ENCODE data around the gene SMIM20.

SMIM20 gene

GRCh38 chr4:25928379-25929297 lies 14.6 kb downstream of the SMIM20 start:
- DNase-seq = no peak

GRCh38 chr4:25929298-25929686 lies 15.3 kb downstream of the SMIM20 start:
- no peak for DNase-seq

DNA sequence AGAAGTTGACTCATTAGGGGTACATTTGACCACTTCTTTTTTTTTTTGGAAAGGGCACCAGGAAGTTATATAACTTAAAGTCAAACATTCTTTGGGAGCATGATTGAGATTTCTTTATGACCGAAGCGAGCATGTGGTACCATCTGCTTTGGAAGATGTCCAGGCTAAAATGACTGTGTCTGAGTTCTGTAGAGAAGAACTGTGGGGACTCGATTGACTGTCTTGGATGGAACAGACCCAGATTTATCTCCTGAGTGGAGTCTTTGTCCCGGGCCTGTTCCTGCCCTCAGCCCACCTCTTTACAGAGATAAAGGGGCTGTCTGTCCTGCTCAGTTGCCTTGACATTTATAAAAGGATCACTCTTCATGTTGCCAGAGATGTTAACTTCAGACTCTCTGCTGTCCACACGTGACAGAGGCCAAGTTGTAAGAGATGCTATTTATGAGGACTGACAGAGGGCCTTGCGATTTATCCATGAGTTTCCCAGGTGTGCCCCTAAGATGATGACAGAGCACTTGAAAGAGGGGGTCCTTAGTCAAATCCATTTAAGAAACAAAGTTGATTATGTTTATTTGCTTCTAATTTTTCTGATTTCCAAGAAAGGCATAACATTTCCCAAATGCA lies 16.8 kb downstream of the SMIM20 start:
- no peak for DNase-seq

DNA sequence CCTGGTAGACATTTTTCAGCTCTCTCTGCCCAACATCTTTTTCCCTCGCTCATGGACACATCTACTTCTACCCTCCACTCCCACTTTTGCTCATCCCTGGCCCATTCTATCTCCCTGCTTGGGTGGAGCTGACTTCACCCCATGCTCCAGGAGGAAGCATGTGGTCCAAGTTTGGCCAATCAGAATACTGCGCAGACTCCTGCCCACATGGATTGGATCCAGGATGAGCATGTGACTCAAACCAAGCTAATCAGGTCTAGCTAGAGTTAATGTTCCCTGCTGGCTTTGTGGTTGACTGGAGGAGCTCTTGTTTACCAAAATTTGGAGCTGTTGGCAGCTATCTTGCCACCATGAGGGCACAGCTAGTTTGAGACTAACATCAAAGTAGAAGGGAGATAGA lies 22.7 kb downstream of the SMIM20 start:
- DNase-seq = no peak

GRCh38 chr4:25937801-25938200 lies 23.8 kb downstream of the SMIM20 start:
- DNase-seq = no peak

- no peak for DNase-seq
These were observed 24.3 kb downstream of the SMIM20 start for GRCh38 chr4:25938366-25938765.

DNA sequence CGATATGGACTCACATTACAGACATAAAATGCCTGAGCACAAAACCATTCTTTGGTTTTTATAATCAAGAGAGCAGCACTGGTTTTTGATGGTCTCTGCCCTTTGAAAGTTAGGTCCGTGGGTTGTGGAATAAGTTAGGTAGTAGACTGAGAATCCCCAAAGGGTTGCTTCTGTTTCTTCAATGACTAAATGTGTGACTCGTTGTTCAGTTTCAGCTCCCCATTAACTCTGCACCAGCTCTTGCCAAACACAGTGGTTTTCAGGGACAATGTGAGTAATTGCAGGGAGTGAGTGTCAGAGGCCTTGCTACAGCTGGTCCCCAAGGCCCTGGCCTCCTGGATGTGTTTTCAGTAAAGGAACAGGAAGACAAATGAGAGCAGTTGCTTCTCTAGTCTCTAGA lies 24.8 kb downstream of the SMIM20 start:
- no peak for DNase-seq

GRCh38 chr4:25939330-25939729 lies 25.3 kb downstream of the SMIM20 start:
- DNase-seq = no peak

DNA sequence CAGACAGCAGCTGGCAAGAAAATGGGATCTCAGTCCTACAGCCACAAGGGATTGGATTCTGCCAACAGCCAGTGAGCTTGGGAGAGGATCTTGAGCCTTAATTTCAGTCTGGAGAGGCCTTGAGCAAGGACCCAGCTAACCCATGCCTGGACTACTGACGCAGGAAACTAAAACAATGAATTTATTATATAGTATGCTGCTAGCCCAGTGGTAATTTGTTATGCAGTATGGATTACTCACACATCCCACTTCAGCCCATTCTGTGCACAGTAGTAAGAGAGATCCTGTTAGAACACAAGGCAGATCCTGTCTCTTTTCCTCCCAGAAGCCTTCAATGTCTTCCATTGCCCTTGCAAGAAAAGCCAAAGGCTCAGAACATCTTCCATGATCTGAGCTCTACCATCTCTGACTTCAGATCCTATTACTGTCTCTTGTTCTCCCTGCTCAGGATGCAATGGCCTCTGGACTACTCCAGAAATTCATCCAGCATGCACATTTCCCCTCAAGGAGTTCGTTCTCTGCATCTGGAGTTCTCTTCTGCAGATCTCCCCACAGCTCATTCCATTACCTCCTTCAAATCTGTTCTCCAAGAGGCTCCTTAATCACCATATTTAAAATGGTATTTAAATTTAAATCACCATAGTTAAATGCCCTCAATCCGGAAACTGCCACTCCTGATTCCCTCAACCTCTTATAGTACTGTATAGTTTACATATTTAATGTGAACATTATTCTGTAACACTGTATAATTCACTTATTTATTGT lies 27.6 kb downstream of the SMIM20 start:
- no peak for DNase-seq

- no peak for DNase-seq
These were observed 29.3 kb downstream of the SMIM20 start for GRCh38 chr4:25943312-25943711.

DNA sequence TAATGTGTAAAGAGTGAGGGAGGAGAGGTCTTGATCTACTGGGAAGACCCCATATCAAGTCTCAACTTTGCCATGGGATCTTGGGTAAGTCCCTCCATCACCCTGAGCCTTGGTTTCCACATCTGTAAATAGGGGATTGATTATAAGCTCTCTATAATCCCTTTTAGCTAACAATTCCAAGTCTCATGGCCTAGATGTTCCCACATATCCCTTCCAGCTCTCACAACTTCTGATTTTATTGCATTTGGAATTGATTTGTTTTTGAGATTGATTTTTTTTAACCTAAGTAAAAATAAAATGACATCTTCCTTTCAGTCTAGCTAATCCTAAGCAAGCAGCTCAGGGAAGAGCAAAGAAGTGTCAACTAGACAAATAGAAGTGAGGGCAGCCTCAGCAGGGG lies 29.8 kb downstream of the SMIM20 start:
- DNase-seq = no peak

GRCh38 chr4:25948051-25948450 lies 34.0 kb downstream of the SMIM20 start:
- no peak for DNase-seq

- DNase-seq = no peak
These were observed 35.2 kb downstream of the SMIM20 start for GRCh38 chr4:25949173-25949748.

GRCh38 chr4:25949994-25950393 lies 36.0 kb downstream of the SMIM20 start:
- no peak for DNase-seq

DNA sequence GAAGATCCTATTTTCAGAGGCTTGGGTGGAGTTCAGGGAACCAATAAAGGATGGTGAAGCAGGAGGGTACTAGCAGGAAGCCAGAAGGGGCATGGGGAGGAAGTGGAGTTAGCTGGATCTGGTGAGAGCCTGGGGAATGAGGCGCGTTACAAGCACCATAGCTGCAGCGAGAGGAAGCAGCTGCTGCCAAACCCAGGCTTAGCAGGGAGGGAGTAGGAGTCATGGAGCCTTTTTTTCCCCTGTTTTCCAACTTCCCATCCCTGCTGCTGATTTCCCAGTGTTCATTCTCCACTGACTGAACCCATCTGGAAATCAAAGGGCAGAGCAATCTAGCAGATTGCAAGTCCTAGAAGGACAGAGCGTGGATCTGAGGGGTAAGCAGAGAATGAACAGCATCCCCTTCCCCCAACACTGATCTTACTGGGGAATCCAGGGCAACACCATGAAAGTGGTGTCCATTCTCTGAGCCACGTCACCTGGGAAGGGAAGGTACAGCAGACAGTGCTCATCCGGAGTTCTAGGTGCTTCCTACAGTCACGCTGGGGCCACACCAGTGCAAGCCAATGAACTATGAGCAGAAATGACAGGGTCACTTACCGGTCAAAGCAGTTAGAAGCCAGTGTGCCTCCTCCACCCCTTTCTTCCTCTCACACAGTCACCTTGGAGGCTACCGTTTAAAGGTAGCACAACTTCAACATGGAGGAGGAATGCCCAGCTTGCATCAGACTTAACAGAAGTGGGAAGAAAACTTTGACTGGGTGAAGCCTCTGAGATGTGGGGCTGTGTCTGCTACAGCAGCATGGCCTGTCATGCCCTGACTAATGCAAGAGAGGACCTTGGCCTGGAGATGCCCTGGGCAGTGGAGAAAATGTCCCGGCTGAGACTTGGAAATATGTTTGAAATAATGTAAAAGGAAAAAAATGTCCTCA lies 36.7 kb downstream of the SMIM20 start:
- DNase-seq = no peak

- no peak for DNase-seq
These were observed 37.5 kb downstream of the SMIM20 start for GRCh38 chr4:25951390-25951952.

- DNase-seq = no peak
These were observed 39.7 kb downstream of the SMIM20 start for GRCh38 chr4:25953740-25954139.

DNA sequence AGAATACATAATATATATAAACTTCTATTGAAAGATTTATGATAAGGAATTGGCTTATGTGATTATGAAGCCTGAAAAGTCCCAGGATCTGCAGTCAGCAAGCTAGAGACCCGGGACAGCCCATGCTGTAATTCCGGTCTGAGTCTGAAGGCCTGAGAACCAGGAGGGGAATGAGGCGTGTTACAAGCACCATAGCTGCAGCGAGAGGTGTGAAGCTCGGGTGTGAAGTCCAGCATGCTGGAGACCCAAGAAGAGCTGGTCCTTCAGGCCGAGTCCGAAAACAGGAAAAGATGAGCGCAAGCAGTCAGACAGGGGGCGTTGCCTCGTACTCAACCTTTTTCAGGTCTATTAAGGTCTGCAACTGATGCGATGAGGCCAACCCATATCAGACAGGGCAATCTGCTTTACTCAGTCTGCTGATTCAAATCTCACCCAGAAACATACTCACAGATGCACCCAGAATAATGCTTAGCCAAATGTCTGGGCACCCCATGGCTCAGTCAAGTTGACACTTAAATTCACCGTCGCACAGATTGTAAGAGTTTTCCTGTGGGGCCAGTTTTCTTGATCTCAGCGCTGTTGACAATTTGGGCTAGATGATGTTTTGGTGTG lies 40.4 kb downstream of the SMIM20 start:
- no peak for DNase-seq

DNA sequence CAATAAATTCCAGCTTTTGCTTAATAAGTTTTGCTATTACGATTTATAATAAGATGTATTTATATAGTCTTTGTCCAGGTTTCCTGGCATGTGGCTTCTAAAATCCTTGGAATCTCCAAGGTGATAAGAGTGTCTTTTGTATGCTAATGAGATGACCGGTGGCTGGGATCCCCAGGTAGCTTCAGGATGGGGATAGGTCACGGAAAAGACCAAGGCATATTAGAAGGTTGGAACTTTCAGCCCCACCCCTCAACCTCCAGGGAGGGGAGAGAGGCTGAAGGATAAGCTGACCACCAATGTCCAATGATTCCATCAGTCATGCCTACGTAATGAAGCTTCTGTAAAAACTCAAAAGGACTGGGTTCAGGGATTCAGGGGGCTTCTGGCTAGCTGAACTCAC lies 41.7 kb downstream of the SMIM20 start:
- no peak for DNase-seq

GRCh38 chr4:25956260-25956659 lies 42.2 kb downstream of the SMIM20 start:
- DNase-seq = no peak

DNA sequence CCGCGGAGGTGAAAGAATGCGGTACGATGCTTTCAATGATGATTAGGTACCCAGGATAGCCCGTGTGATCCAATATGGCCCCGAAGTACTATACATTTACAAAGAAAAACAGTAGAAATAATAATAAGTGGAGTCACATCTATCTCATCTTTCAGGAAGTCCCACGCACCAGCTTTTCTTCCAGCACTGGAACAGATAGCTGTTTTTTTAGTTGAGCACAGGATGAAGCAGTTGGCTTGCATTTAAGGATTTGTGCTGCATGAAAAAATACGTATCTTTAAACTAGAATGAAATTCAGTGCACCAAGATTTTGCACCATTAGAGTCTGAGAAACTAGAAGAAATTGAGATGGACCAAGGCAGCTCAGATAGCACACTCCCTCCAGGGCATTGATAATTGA lies 44.1 kb downstream of the SMIM20 start:
- DNase-seq = no peak

Data from hematopoietic multipotent progenitor cell treated with erythropoietin and hydrocortisone succinate and interleukin-3 and kit ligand, for 8 days (in vitro differentiated cells).